Fibroblast of the aortic adventitia (primary cell): ENCODE results near the gene ELFN2. TPM values are rescaled to one million over a fixed set of nuclear protein-coding genes. Genes with fewer than 3 reads are reported as not detected.

Experiments
- DNase-seq: peaks from one replicate; pipeline ENCODE4 v3.0.0-alpha.2; 2010; ENCODE audit warnings: low read depth
- H3K4me3 ChIP-seq: 2 replicates; pipeline ENCODE4 v1.5.1; 2011; ENCODE audit warnings: low read depth, mild to moderate bottlenecking, control low read depth, low read length, moderate library complexity
- CTCF ChIP-seq: IDR thresholded peaks from 2 replicates; pipeline ENCODE4 v1.5.1; 2011; ENCODE audit warnings: mild to moderate bottlenecking, low read length, control low read depth, inconsistent platforms; ENCODE audit not compliant: insufficient read depth
- total RNA-seq: library from RNA; depleted of rRNA; stranded (reverse); fragments of >200 nt; gene quantifications from 2 replicates; pipeline ENCODE4 v1.2.3, GENCODE V29; 2012; ENCODE audit warnings: low replicate concordance

The ELFN2 gene
- total RNA-seq, 1 donor, result 0.18 TPM

- H3K4me3 ChIP-seq, result no peak overlapping the region
- no peak for TF ChIP-seq CTCF
- no peak for DNase-seq
Observed at GRCh38 chr22:37371911-37372310, 55.4 kb downstream of the ELFN2 start.

GRCh38 chr22:37371491-37371890 is 55.8 kb downstream of the ELFN2 start:
- DNase-seq, result no peak
- no peak overlapping the region for H3K4me3 ChIP-seq
- TF ChIP-seq CTCF, result no peak

- TF ChIP-seq CTCF, result no peak
- no peak overlapping the region for H3K4me3 ChIP-seq
- no peak for DNase-seq
Observed at GRCh38 chr22:37370306-37370979, 56.8 kb downstream of the ELFN2 start.

- no peak for TF ChIP-seq CTCF
- DNase-seq, result no peak
- no peak overlapping the region for H3K4me3 ChIP-seq
Observed at GRCh38 chr22:37369483-37369882, 57.8 kb downstream of the ELFN2 start.

- no peak overlapping the region for H3K4me3 ChIP-seq
- no peak for TF ChIP-seq CTCF
- DNase-seq, result no peak
Observed at GRCh38 chr22:37368058-37368457, 59.2 kb downstream of the ELFN2 start.

- no peak for TF ChIP-seq CTCF
- DNase-seq, result no peak
- no peak overlapping the region for H3K4me3 ChIP-seq
Observed at GRCh38 chr22:37366601-37367000, 60.7 kb downstream of the ELFN2 start.

GRCh38 chr22:37365950-37366349 is 61.3 kb downstream of the ELFN2 start:
- no peak overlapping the region for H3K4me3 ChIP-seq
- TF ChIP-seq CTCF, result no peak

More at GRCh38 chr22:37365950-37366349, 61.3 kb downstream of the ELFN2 start:
- DNase-seq, result no peak
